Mucosa of descending colon (tissue), 3 donors: ENCODE results near the gene ZNF469. TPM values are rescaled to one million over a fixed set of nuclear protein-coding genes. Genes with fewer than 3 reads are reported as not detected.

Source experiments
- ATAC-seq: fragments of 200-7000 bp; cut with Tn5 transposase; one replicate; pipeline ENCODE4 v1.9.1; 2020; ENCODE audit warnings: mild to moderate bottlenecking, moderate library complexity
- DNase-seq, 3 donors: peaks; one replicate each; pipeline ENCODE4 v3.0.0-alpha.2; 2020
- H3K36me3 ChIP-seq: fragments of 200-600 bp; one replicate; pipeline ENCODE4 v1.8.0; 2021; ENCODE audit warnings: low read depth, mild to moderate bottlenecking
- H3K4me1 ChIP-seq: fragments of 200-600 bp; one replicate; pipeline ENCODE4 v1.8.0; 2021; ENCODE audit warnings: low read depth, mild to moderate bottlenecking
- H3K4me3 ChIP-seq: fragments of 200-600 bp; one replicate; pipeline ENCODE4 v1.8.0; 2021; ENCODE audit warnings: mild to moderate bottlenecking
- H3K9me3 ChIP-seq: fragments of 200-600 bp; one replicate; pipeline ENCODE4 v1.8.0; 2021; ENCODE audit warnings: mild to moderate bottlenecking
- CTCF ChIP-seq: fragments of 200-600 bp; IDR thresholded peaks from one replicate; pipeline ENCODE4 v1.8.0; 2022; ENCODE audit warnings: antibody characterized with exemption, mild to moderate bottlenecking
- intact Hi-C, 2 donors: fragments of 100-400 bp; cut with DNase I in 1 of 2; cut with micrococcal nuclease in 1 of 2; formaldehyde crosslinking; loops; one replicate each; pipeline versions ENCODE4 v1.11.0 to v1.11.1; 2022; cut with DNase I, micrococcal nuclease
- total RNA-seq, 3 donors: library from RNA; stranded (reverse); fragmentation: NEBNext Ultra II Directional in 2 of 3; extraction: Animal tissue kit (Norgen Biotek cat#: 25700) in 2 of 3; gene quantifications; one replicate each; pipeline versions ENCODE4 v1.2.1 to v1.2.4, GENCODE V29; 2021 to 2023
- donor health status: DM: no; HTN: no; CAD: no; lungs with moderate emphysema.
- donor health status: DM: no; HTN: no; CAD: no.
- donor health status: DM: no; HTN: yes; CAD: no.

Gene ZNF469
- total RNA-seq, 3 donors from 2014 or later: 0.35 to 1.4 (median 0.51) TPM

- Histone ChIP-seq H3K4me3 (no peak overlapping the region), H3K4me1 (no peaks in the 10 kb centered on the region), H3K36me3 (no peaks in the 10 kb centered on the region), H3K9me3 (no peaks in the 10 kb centered on the region)
- DNase-seq: peak in 2 of 3 donors; percentile 17 to 43
- ATAC-seq: no peak
- no peak for TF ChIP-seq CTCF
- intact Hi-C loops: no loop called here
Measured at GRCh38 chr16:88355389-88356123, 27.2 kb upstream of the ZNF469 start.

GRCh38 chr16:88356124-88356726 is 26.5 kb upstream of the ZNF469 start:
- ATAC-seq (peak; percentile 20), DNase-seq (peak in 2 of 3 donors; percentile 4 to 18)
- no peak overlapping the region for H3K4me3 ChIP-seq
- TF ChIP-seq CTCF: no peak
- intact Hi-C loops: no loop called here
- H3K4me1 ChIP-seq: no peaks in the 10 kb centered on the region
- no peaks in the 10 kb centered on the region for H3K9me3 ChIP-seq
- H3K36me3 ChIP-seq: no peaks in the 10 kb centered on the region

GRCh38 chr16:88356727-88357199 is 26.0 kb upstream of the ZNF469 start:
- Histone ChIP-seq H3K4me1 (no peaks in the 10 kb centered on the region), H3K4me3 (no peak overlapping the region), H3K9me3 (no peaks in the 10 kb centered on the region), H3K36me3 (no peaks in the 10 kb centered on the region)
- TF ChIP-seq CTCF: no peak
- peak in 2 of 3 donors; percentile 9 to 38 for DNase-seq
- no peak for ATAC-seq
- intact Hi-C loops: no loop called here

- Histone ChIP-seq H3K36me3 (no peaks in the 10 kb centered on the region), H3K9me3 (no peaks in the 10 kb centered on the region), H3K4me1 (no peaks in the 10 kb centered on the region), H3K4me3 (no peak overlapping the region)
- no peak for TF ChIP-seq CTCF
- DNase-seq (peak in 2 of 3 donors; percentile 6 to 31), ATAC-seq (no peak)
- intact Hi-C loops: no loop called here
Measured at GRCh38 chr16:88357317-88358022, 25.3 kb upstream of the ZNF469 start.

GRCh38 chr16:88358023-88358420 is 24.7 kb upstream of the ZNF469 start:
- H3K36me3 ChIP-seq: no peaks in the 10 kb centered on the region
- H3K4me3 ChIP-seq: no peak overlapping the region
- intact Hi-C loops: no loop called here
- H3K9me3 ChIP-seq: no peaks in the 10 kb centered on the region
- no peak for TF ChIP-seq CTCF
- ATAC-seq (no peak), DNase-seq (peak in 2 of 3 donors; percentile 12 to 40)
- H3K4me1 ChIP-seq: no peaks in the 10 kb centered on the region
